Activated naive CD4-positive, alpha-beta T cell treated with anti-CD3 and anti-CD28 coated beads for 36 hours (primary cell): Measurements from ENCODE around the gene RBBP7. TPM values are rescaled to one million over a fixed set of nuclear protein-coding genes. Genes with fewer than 3 reads are reported as not detected.

Experiments
- CTCF ChIA-PET: fragments of 350-600 bp; sonication (Branson Sonifier 250); formaldehyde crosslinking; loops from one replicate; lab custom pipeline; 2021; ENCODE audit warnings: antibody characterized with exemption; lab: Charles Lee
- DNase-seq: peaks from one replicate; pipeline ENCODE4 v3.0.0-alpha.2; 2020
- H3K27ac Mint-ChIP-seq: one replicate; pipeline ENCODE4 v1.8.0; 2021; ENCODE audit warnings: mild to moderate bottlenecking, mixed read lengths
- H3K27me3 Mint-ChIP-seq: one replicate; pipeline ENCODE4 v1.8.0; 2021; ENCODE audit warnings: low read depth, mixed read lengths
- H3K36me3 Mint-ChIP-seq: one replicate; pipeline ENCODE4 v1.8.0; 2021; ENCODE audit warnings: low read depth, mixed read lengths
- H3K4me1 Mint-ChIP-seq: one replicate; pipeline ENCODE4 v1.8.0; 2021; ENCODE audit warnings: low read depth, mixed read lengths
- H3K4me3 Mint-ChIP-seq: one replicate; pipeline ENCODE4 v1.8.0; 2021; ENCODE audit warnings: mild to moderate bottlenecking, moderate library complexity, mixed read lengths
- H3K9me3 Mint-ChIP-seq: one replicate; pipeline ENCODE4 v1.8.0; 2021; ENCODE audit warnings: mixed read lengths
- intact Hi-C: fragments of 100-400 bp; cut with micrococcal nuclease; formaldehyde crosslinking; loops from one replicate; pipeline ENCODE4 v1.15.1; 2023
- total RNA-seq, 2 experiments: library from RNA; stranded (reverse); gene quantifications; one replicate each; pipeline ENCODE4 v1.2.3, GENCODE V29; 2021

Gene RBBP7
- total RNA-seq, 2 experiments from 2014 or later: 213 to 228 TPM

- no peak overlapping the region for H3K4me3 Mint-ChIP-seq
- intact Hi-C loops: loop anchor here (5.0 kb wide), 1 partner anchor 33 kb away; the partner anchor contains the start of gene RBBP7
- H3K9me3 Mint-ChIP-seq: no peaks in the 10 kb centered on the region
- CTCF ChIA-PET: no interaction called here
- peaks cover 8% of the 10 kb centered on the region for H3K36me3 Mint-ChIP-seq
- H3K27ac Mint-ChIP-seq: peak overlapping the region; percentile 86
- H3K27me3 Mint-ChIP-seq: no peaks in the 10 kb centered on the region
- peaks cover 20% of the 10 kb centered on the region for H3K4me1 Mint-ChIP-seq
- DNase-seq: no peak
Observed at GRCh38 chrX:16839219-16839851, 30.8 kb downstream of the RBBP7 start.

GRCh38 chrX:16838202-16839066, 31.7 kb downstream of the RBBP7 start:
- CTCF ChIA-PET: no interaction called here
- H3K27ac Mint-ChIP-seq: peak overlapping the region; percentile 86
- H3K4me3 Mint-ChIP-seq: no peak overlapping the region
- H3K9me3 Mint-ChIP-seq: no peaks in the 10 kb centered on the region
- intact Hi-C loops: loop anchor here (5.0 kb wide), 1 partner anchor 34 kb away; the partner anchor contains the start of gene RBBP7
- no peaks in the 10 kb centered on the region for H3K27me3 Mint-ChIP-seq
- peaks cover 16% of the 10 kb centered on the region for H3K4me1 Mint-ChIP-seq
- H3K36me3 Mint-ChIP-seq: peaks cover 8% of the 10 kb centered on the region
- no peak for DNase-seq

GRCh38 chrX:16836371-16836770, 33.8 kb downstream of the RBBP7 start:
- H3K4me3 Mint-ChIP-seq: no peak overlapping the region

GRCh38 chrX:16834806-16835205, 35.4 kb downstream of the RBBP7 start:
- no peak overlapping the region for H3K4me3 Mint-ChIP-seq
- H3K27me3 Mint-ChIP-seq: no peaks in the 10 kb centered on the region
- intact Hi-C loops: loop anchor here (5.0 kb wide), 1 partner anchor 37 kb away; the partner anchor contains the start of gene RBBP7
- peaks cover 8% of the 10 kb centered on the region for H3K36me3 Mint-ChIP-seq
- CTCF ChIA-PET: interaction anchor here (0.6 to 0.8 kb wide), 2 partner anchors 21 to 56 kb away, joined by 3 to 5 read pairs; no protein-coding TSS in a partner anchor
- peaks cover 7% of the 10 kb centered on the region for H3K4me1 Mint-ChIP-seq
- no peaks in the 10 kb centered on the region for H3K9me3 Mint-ChIP-seq
- no peak for DNase-seq
- no peak overlapping the region for H3K27ac Mint-ChIP-seq

More at GRCh38 chrX:16836371-16836770, 33.8 kb downstream of the RBBP7 start:
- Mint-ChIP-seq H3K4me1 (peaks cover 11% of the 10 kb centered on the region), H3K27me3 (no peaks in the 10 kb centered on the region), H3K9me3 (no peaks in the 10 kb centered on the region), H3K27ac (peak overlapping the region; percentile 70), H3K36me3 (peaks cover 11% of the 10 kb centered on the region)
- CTCF ChIA-PET: no interaction called here
- DNase-seq: no peak
- intact Hi-C loops: loop anchor here (5.0 kb wide), 1 partner anchor 36 kb away; the partner anchor contains the start of gene RBBP7

DNA sequence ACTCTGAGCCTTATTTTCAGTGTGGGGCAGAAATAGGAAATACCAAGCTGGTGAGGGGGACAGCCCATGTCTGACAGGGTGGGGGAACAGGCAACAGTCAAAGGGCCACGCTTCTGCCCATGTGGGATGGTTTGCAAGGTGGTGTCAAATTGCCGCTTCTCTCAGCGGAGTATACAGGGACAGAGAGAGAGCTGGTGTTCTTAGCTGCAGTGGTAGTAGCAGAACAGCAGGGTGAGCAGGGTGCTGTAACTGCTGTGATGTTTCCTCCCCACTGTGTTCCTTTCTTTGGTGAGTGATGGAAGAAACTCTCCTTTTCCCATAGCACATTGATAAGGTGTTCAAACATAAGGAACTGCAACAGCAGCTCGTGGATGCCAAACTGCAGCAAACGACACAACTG, 37.9 kb downstream of the RBBP7 start:
- H3K9me3 Mint-ChIP-seq: no peaks in the 10 kb centered on the region
- no peak overlapping the region for H3K4me3 Mint-ChIP-seq
- CTCF ChIA-PET: no interaction called here
- H3K36me3 Mint-ChIP-seq: peaks cover 7% of the 10 kb centered on the region
- H3K27me3 Mint-ChIP-seq: no peaks in the 10 kb centered on the region
- peak overlapping the region; percentile 50 for H3K27ac Mint-ChIP-seq
- DNase-seq: no peak
- H3K4me1 Mint-ChIP-seq: no peaks in the 10 kb centered on the region
- intact Hi-C loops: no loop called here

GRCh38 chrX:16828124-16828908, 41.8 kb downstream of the RBBP7 start:
- no peak overlapping the region for H3K4me3 Mint-ChIP-seq
- intact Hi-C loops: loop anchor here (5.0 to 10.0 kb wide), 3 partner anchors 39 to 416 kb away; partner anchors contain the start of gene REPS2
- CTCF ChIA-PET: interaction anchor here (0.9 to 1.7 kb wide), 4 partner anchors 40 to 218 kb away, joined by 3 to 6 read pairs (median 4); no protein-coding TSS in a partner anchor

DNA sequence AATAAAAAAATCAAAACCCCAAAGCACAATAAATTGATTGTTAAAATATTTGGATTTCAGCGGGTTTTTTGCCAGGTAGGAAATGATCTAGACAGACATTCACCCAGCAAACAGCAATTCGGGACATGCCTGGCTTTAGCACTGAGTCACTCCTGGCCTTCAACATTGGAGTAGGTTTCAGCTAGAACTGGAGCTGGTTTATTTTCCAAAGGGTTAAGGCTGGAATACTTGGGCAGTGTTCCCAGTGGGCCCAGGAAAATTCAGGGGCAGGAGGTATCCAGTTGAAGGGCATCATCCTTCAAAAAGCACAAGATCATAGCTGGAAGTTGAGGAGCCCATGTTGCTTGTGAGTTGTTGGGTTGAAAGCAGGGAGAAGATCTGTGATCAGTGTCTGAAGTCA, 42.9 kb downstream of the RBBP7 start:
- CTCF ChIA-PET: interaction anchor here (1.1 to 1.9 kb wide), 4 partner anchors 41 to 219 kb away, joined by 3 to 10 read pairs (median 6); no protein-coding TSS in a partner anchor
- Mint-ChIP-seq H3K4me1 (peaks cover 19% of the 10 kb centered on the region), H3K27ac (no peak overlapping the region), H3K9me3 (no peaks in the 10 kb centered on the region), H3K27me3 (no peaks in the 10 kb centered on the region), H3K36me3 (peaks cover 14% of the 10 kb centered on the region), H3K4me3 (no peak overlapping the region)
- intact Hi-C loops: loop anchor here (5.0 to 10.0 kb wide), 3 partner anchors 40 to 418 kb away; partner anchors contain the start of gene REPS2
- no peak for DNase-seq

More at GRCh38 chrX:16828124-16828908, 41.8 kb downstream of the RBBP7 start:
- Mint-ChIP-seq H3K27ac (peak overlapping the region; percentile 41), H3K27me3 (no peaks in the 10 kb centered on the region), H3K4me1 (peaks cover 11% of the 10 kb centered on the region), H3K36me3 (peaks cover 8% of the 10 kb centered on the region), H3K9me3 (no peaks in the 10 kb centered on the region)
- DNase-seq: no peak

- intact Hi-C loops: loop anchor here (1.0 to 10.0 kb wide), 6 partner anchors 41 to 419 kb away; partner anchors contain the start of gene REPS2
- CTCF ChIA-PET: interaction anchor here (0.6 to 1.9 kb wide), 5 partner anchors 57 to 796 kb away, joined by 3 to 10 read pairs (median 4); no protein-coding TSS in a partner anchor
- H3K27me3 Mint-ChIP-seq: no peaks in the 10 kb centered on the region
- no peak overlapping the region for H3K4me3 Mint-ChIP-seq
- H3K36me3 Mint-ChIP-seq: peaks cover 14% of the 10 kb centered on the region
- H3K27ac Mint-ChIP-seq: peak overlapping the region; percentile 24
- H3K9me3 Mint-ChIP-seq: no peaks in the 10 kb centered on the region
- DNase-seq: no peak
- H3K4me1 Mint-ChIP-seq: peaks cover 20% of the 10 kb centered on the region
Observed at GRCh38 chrX:16826207-16826606, 44.0 kb downstream of the RBBP7 start.

- intact Hi-C loops: loop anchor here (1.0 to 10.0 kb wide), 7 partner anchors 39 to 419 kb away; partner anchors contain the start of genes REPS2 and TXLNG
- CTCF ChIA-PET: interaction anchor here (0.6 to 1.9 kb wide), 6 partner anchors 21 to 797 kb away, joined by 3 to 10 read pairs (median 4); no protein-coding TSS in a partner anchor
- H3K36me3 Mint-ChIP-seq: peaks cover 14% of the 10 kb centered on the region
- no peak overlapping the region for H3K4me3 Mint-ChIP-seq
- H3K27ac Mint-ChIP-seq: peak overlapping the region; percentile 11
- no peak for DNase-seq
- H3K4me1 Mint-ChIP-seq: peaks cover 20% of the 10 kb centered on the region
- H3K27me3 Mint-ChIP-seq: no peaks in the 10 kb centered on the region
- H3K9me3 Mint-ChIP-seq: no peaks in the 10 kb centered on the region
Observed at GRCh38 chrX:16825264-16826035, 44.7 kb downstream of the RBBP7 start.

GRCh38 chrX:16822723-16823122, 47.4 kb downstream of the RBBP7 start:
- peaks cover 23% of the 10 kb centered on the region for H3K4me1 Mint-ChIP-seq

More at GRCh38 chrX:16822723-16823122, 47.4 kb downstream of the RBBP7 start:
- Mint-ChIP-seq H3K4me3 (no peak overlapping the region), H3K36me3 (peaks cover 12% of the 10 kb centered on the region), H3K27me3 (no peaks in the 10 kb centered on the region), H3K27ac (peak overlapping the region; percentile 82), H3K9me3 (no peaks in the 10 kb centered on the region)
- peak; percentile 36 for DNase-seq
- intact Hi-C loops: loop anchor here (1.0 to 10.0 kb wide), 3 partner anchors 32 to 422 kb away; no protein-coding TSS in a partner anchor
- CTCF ChIA-PET: no interaction called here
